Fibroblast of pulmonary artery (primary cell): Measurements from ENCODE around the gene OR2K2.
"Not testable (repeated sequence)": the region's sequence is repeated elsewhere in the genome, so short reads cannot be mapped to it uniquely, and the experiment has no call there.

Source experiments
- DNase-seq: peaks from one replicate; pipeline ENCODE4 v3.0.0-alpha.2; 2010; ENCODE audit warnings: low read depth
- H3K4me3 ChIP-seq: replicated peaks from 2 replicates; pipeline ENCODE4 v1.5.1; 2011; ENCODE audit warnings: low read depth, mild to moderate bottlenecking, control low read depth, low read length, moderate library complexity
- TF ChIP-seq, protein P1 (sequence below): IDR thresholded peaks from 2 replicates; pipeline ENCODE4 v1.5.1; 2011; ENCODE audit warnings: mild to moderate bottlenecking, control low read depth, low read length, inconsistent platforms; ENCODE audit errors: missing control alignments

OR2K2 gene

GRCh38 chr9:111297066-111297824, 32.8 kb downstream of the OR2K2 start:
- no peak overlapping the region for H3K4me3 ChIP-seq
- TF ChIP-seq, protein P1, sequence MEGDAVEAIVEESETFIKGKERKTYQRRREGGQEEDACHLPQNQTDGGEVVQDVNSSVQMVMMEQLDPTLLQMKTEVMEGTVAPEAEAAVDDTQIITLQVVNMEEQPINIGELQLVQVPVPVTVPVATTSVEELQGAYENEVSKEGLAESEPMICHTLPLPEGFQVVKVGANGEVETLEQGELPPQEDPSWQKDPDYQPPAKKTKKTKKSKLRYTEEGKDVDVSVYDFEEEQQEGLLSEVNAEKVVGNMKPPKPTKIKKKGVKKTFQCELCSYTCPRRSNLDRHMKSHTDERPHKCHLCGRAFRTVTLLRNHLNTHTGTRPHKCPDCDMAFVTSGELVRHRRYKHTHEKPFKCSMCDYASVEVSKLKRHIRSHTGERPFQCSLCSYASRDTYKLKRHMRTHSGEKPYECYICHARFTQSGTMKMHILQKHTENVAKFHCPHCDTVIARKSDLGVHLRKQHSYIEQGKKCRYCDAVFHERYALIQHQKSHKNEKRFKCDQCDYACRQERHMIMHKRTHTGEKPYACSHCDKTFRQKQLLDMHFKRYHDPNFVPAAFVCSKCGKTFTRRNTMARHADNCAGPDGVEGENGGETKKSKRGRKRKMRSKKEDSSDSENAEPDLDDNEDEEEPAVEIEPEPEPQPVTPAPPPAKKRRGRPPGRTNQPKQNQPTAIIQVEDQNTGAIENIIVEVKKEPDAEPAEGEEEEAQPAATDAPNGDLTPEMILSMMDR: no peak
- peak; percentile 14 for DNase-seq

DNA sequence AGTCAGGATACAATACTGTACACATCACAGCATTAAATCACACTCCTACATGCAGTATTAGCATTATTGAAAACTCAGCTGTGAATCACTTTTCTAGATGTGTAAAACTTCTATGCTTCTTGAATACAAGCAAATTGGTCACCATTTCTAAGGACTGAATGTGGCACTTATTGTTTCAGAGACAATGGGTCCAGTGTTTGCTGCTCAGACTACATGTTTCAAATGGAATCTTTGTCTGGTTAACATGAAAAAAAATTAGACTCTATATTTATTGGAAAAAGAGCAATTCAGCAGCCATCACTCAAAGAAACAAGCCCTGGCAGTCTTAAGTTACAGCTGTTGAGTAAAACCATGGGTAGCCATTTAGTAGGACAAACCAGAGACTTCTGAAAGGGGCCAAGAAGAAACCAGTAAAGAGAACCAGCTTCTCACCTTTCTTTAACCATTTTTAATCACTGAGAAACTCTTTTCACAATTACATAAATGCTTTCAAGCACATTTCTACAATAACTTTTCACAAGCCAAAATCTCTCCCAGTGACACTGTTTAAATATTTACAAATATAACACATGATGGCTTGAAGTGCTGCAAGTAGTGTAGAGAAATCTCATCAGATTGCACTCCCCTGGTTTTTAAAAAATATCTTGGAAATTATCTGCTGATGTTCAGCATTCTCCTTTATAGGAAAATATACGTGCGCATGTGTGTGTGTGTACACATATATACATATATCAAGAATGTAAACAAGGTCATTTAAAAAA, 35.2 kb downstream of the OR2K2 start:
- DNase-seq: no peak
- TF ChIP-seq, protein P1: no peak
- no peak overlapping the region for H3K4me3 ChIP-seq

GRCh38 chr9:111287127-111287526, 42.9 kb downstream of the OR2K2 start:
- H3K4me3 ChIP-seq: no peak overlapping the region
- TF ChIP-seq, protein P1: no peak
- peak; percentile 71 for DNase-seq

GRCh38 chr9:111284703-111285102, 45.3 kb downstream of the OR2K2 start:
- no peak overlapping the region for H3K4me3 ChIP-seq
- DNase-seq: no peak
- TF ChIP-seq, protein P1: no peak

DNA sequence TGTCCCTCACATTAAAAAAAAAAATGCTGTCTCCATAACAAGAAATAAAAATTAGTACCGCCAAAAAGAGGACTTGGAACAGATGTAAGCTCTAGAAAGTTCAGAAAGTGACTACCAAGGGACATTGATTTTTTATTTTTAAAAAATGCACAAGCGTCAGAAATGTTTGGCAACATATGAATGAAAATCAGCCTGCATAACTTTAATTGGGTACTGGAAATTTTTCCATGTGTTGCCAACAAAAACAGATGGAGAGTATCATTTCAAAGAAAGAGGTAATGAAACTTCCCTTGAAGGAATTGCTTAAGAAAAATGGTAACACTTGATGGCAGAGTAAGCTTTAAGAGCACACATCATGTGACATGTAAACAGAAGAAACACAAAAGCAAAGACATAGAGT, 47.2 kb downstream of the OR2K2 start:
- TF ChIP-seq, protein P1: no peak
- H3K4me3 ChIP-seq: no peak overlapping the region
- peak; percentile 22 for DNase-seq

- H3K4me3 ChIP-seq, DNase-seq: not testable (repeated sequence)
Observed at GRCh38 chr9:111280795-111281194, 49.2 kb downstream of the OR2K2 start.
